HG03045 (cell line): ENCODE data around the gene EPX.
"Not testable (repeated sequence)": the region's sequence is repeated elsewhere in the genome, so short reads cannot be mapped to it uniquely, and the experiment has no call there.

ENCODE experiments used
- ATAC-seq: cut with Tn5 transposase; IDR thresholded peaks from one replicate; pipeline ENCODE4 v1.9.1; 2021; ENCODE audit warnings: mild to moderate bottlenecking, moderate library complexity; ENCODE audit not compliant: unreplicated experiment

EPX gene, protein sequence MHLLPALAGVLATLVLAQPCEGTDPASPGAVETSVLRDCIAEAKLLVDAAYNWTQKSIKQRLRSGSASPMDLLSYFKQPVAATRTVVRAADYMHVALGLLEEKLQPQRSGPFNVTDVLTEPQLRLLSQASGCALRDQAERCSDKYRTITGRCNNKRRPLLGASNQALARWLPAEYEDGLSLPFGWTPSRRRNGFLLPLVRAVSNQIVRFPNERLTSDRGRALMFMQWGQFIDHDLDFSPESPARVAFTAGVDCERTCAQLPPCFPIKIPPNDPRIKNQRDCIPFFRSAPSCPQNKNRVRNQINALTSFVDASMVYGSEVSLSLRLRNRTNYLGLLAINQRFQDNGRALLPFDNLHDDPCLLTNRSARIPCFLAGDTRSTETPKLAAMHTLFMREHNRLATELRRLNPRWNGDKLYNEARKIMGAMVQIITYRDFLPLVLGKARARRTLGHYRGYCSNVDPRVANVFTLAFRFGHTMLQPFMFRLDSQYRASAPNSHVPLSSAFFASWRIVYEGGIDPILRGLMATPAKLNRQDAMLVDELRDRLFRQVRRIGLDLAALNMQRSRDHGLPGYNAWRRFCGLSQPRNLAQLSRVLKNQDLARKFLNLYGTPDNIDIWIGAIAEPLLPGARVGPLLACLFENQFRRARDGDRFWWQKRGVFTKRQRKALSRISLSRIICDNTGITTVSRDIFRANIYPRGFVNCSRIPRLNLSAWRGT

DNA sequence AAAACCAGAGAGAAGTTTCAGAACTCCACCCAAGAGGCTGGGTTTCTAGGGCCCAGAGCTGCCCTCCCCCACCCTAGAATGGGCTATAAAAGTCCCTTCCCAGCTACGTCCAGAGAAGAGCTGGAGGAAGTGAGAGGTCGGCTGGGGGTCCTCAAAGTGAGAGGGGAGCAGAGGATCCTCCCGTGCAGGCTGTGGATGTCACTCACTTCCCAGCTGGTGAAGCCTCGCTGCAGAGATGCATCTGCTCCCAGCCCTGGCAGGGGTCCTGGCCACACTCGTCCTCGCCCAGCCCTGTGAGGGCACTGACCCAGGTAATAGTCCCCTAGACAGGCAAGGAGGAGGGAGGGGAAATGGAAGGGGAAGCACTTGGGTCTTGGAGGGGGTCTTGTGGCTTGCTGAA, at the start of gene EPX:
Gene EPX, plus strand, starts transcription at position 115 of the 400 bp plus-strand sequence. Its CDS starts 121 bp downstream, at position 236.
- ATAC-seq, result no peak

DNA sequence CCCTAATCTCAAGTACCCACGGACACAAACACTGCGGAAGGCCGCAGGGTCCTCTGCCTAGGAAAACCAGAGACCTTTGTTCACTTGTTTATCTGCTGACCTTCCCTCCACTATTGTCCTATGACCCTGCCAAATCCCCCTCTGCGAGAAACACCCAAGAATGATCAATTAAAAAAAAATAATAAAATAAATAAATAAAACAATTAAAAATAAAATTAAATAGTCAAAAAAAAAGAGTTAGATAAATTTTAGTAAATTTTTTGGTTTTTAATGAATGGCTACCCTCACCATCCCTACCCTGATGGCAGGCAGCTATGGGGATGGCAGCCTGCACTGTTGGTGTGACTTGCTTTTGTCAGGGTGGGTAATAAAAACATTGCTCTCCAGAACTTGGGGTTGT, 49.2 kb upstream of the EPX start:
- not testable (repeated sequence) for ATAC-seq

DNA sequence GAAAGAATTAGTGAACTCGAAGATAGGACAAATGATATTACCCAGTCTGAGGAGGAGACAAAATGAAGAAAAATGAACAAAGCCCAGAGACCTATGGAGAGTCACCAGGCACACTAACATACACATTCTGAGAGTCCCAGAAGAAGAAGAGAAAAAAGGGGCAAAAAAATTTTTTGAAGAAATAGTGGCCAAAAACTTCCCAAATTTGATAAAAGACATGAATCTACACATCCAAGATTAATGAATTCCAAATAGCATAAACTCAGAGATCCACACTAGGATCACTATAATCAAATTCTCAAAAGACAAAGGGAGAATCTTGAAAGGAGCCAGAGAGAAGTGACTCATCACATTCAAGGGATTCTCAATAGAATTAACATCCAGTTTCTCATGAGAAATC, 47.7 kb upstream of the EPX start:
- ATAC-seq, result no peak

DNA sequence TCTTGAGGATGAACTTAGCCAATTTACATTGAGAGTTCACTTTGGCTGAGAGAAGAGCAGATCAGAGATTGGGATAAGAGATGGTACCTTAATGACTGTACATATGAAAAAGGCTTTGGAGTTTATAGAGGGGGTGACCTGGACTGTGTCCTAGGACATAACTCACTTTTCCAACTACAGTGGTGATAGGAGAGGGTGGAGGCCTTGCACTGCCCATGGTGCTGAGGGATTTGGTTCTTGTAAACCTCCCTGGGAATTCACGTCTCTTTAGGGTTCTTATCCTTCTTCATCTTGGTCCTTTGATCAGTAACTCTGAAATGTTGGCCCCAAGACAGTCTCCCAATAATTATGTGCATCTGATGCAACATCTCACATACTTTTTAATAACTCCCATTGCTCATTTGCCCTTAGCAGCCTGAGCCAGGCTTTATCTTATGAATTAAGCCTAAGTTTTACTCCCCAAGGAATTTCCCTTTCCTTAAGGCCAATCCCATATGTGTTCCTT, 44.5 kb upstream of the EPX start, which contains the start of gene OR4D1:
Gene OR4D1, plus strand, starts transcription at position 455 of the 505 bp plus-strand sequence. CDS start 6,770 bp downstream, outside the sequence.
- no peak for ATAC-seq

DNA sequence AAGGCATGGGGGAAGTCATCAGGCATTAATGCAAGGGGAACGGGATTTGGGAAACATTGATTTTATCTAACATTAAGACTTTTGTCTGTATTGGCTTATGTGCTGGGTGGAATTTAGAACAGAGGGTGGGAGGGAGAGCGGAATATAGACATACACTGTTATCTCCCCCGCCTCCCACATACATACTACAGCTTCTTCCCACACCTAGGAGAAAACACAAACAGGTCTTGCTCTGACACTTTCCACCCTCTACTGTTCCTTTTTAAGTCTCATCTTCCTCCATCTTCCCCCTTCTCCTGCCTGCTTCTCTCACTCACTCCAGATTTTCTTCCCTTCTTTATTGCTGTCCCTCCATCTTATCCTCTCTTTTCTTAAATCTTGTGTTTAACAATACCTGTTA, 43.9 kb upstream of the EPX start:
- no peak for ATAC-seq

DNA sequence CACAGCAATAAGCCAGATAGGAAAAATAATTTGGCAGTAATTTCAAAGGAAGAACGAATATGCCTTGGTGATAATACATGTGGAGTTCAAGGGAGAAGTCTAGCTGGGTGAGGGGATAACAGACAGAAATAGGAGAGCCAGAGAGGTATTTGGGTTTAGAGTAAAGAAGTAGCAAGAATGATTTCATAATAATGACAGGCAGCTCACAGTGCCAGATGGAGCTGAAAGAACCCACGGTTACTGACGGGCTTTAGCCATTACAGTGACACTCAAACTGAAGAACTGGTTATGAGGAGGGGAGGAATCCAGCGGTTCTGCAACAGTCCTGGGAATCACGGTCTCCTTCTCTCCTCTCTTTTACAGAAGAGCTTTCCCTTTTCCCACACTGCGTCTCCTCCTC, 42.1 kb upstream of the EPX start:
- no peak for ATAC-seq

DNA sequence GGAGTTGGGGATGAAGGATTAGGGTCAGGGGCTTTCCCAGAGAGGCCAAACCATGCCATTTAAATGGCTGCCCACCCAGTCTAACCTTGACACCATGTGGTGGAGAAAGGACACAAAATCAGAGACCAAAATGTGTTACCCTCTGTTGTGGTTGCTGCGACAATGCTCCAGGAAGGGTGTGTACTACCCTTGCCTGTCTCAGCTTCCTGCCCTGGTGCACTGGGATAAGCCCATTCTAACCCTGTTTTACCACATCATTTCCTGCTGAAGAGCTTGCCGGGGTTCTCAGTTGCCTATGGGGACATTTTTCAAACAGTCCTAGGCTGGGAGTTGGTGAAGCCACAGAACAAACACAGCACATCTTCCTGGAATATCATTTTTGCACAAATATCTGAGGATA, 39.5 kb upstream of the EPX start:
- ATAC-seq, result no peak

DNA sequence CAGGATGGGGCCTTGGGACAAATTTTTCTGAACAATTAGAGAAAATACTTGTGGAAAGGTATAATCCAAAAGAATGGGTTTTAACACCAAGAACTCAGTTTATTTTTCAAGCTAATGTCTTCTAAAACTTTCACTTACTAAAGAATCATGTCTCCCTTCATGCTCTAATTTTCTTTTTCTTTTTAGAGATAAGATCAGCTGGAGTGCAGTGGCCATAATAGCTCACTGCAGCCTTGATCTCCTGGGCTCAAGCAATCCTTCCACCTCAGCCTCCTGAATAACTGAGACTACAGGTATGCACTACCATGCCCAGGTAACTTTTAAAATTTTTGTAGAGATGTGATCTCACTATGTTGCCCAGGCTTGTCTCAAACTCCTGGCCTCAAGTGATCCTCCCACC, 38.9 kb upstream of the EPX start:
- no peak for ATAC-seq

DNA sequence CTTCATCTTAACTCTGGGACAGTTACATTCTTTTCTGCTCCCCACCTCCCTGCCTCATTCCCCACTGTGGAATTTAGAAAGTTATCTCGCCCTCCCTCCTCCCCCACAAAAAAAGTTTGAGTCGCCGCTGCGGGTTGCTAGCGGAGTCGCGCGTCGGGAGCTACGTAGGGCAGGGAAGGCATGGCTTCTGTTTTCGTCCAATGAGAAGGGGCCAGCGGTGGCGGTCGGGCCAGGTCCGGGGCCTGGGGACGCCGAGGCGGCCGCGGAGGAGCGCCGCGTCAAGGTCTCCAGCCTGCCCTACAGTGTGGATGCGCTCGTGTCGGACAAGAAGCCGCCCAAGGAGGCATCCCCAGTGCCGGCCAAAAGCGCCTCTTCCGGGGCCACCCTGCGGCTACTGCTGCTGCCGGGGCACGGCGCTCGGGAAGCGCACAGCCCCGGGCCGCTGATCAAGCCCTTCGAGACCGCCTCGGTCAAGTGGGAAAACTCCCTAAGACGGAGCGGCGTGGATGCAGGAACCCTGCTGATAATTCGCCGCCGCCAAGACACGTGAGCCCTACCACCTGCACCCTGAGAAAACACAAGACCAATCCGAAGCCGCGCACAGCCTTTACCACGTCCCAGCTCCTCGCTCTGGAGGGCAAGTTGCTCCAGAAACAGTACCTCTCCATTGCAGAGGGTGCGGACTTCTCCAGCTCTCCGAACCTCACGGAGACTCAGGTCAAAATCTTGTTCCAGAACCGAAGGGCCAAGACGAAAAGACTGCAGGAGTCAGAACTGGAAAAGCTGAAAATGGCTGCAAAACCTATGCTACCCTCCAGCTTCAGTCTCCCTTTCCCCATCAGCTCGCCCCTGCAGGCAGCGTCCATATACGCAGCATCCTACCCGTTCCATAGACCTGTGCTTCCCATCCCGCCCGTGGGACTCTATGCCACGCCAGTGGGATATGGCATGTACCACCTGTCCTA, 35.4 kb upstream of the EPX start:
- no peak for ATAC-seq

DNA sequence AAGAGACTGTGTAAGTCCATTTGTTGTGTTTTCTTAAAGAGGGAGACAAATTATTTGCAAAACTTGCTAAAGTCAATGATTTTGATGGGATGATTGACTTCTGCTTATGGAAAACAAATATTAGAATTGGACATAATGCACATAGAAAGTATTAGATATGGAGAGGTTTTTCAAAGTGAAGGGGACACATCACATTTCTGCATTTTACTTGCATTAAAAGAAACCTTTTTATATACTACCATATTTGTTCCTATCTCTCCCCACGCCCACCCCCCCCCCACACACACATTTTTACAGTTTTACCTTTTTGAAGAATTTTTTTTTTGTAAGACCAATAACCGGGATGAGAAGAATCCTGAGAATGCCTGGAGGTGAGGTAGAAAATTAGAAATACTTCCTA, 34.3 kb upstream of the EPX start:
- no peak for ATAC-seq

DNA sequence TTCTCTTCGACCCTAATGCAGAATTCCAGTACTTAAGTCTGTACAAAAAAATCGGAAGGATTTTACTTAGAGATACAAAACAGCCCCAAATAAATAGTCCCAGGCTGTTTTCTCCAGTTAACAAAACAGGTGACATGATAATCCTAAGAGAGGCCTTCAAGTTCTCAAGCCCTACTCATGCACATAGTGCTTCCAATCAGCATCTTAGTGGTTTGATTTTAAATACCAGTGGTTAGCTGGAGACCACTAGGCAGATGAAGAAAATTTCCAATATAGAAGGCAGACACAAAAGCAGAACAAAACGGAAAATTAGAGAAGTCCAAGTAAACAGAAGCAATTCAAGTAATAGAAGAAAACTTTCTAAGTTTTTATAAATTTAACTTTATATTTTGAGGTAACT, 31.0 kb upstream of the EPX start:
- ATAC-seq, result no peak

DNA sequence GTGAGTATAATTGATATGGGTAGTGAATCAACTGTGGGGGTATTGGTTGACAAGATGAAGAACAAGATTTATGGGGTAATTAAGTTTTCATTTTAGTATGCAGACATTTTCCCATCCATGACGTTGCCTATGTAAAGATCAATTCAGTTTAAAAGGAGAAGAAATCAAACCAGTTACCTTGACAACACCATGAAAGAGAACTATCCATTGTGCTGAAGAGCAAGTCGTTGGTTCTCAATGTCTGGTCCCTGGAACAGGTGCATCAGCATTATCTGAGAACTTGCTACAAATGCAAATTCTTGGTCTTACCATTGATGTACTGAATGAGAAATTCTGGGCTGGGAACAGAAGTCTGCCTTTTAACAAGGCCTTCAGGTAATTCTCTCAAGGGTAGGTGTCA, 26.5 kb upstream of the EPX start:
- no peak for ATAC-seq

DNA sequence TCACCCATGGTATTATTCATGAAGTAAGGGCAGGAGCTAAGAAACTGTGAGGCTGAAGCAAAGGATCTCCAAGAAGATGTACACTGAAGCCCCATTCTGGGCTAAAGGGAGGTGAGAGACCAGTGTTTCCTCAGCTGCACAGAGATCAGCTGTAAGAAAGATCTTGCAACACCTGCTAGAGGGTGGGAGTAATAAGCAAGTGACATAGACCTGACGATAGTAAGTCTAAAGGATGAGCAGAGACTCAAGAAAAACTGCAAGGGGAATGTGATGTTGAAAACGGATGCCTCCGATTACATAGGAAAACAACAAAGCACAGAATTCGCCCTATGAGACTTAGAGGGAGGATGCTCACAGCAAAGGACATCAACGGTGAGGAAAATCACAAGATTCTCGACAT, 25.8 kb upstream of the EPX start, which contains the start of gene OR4D2:
Gene OR4D2, plus strand, starts transcription at position 301 of the 400 bp plus-strand sequence. CDS start 2,674 bp downstream, outside the sequence.
- no peak for ATAC-seq

DNA sequence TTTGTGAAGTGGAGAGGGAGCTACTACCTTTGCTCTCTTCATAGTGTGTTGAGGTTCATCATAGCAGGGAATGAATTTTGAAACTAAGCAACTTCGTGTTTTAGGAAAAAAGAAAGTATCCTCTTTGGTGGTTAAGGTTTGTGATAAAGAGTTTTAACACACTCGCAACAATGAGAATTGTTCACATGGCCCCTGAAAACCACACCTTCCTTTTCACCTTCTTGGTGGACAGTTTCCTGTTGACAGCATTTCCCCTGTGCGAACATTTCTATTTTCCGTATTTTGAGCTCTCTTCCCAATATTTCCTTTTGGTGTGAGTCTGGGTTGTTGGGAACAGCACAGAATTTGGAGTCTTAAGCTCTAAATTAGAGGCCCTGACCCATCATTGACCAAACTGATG, 21.9 kb upstream of the EPX start:
- ATAC-seq, result no peak

DNA sequence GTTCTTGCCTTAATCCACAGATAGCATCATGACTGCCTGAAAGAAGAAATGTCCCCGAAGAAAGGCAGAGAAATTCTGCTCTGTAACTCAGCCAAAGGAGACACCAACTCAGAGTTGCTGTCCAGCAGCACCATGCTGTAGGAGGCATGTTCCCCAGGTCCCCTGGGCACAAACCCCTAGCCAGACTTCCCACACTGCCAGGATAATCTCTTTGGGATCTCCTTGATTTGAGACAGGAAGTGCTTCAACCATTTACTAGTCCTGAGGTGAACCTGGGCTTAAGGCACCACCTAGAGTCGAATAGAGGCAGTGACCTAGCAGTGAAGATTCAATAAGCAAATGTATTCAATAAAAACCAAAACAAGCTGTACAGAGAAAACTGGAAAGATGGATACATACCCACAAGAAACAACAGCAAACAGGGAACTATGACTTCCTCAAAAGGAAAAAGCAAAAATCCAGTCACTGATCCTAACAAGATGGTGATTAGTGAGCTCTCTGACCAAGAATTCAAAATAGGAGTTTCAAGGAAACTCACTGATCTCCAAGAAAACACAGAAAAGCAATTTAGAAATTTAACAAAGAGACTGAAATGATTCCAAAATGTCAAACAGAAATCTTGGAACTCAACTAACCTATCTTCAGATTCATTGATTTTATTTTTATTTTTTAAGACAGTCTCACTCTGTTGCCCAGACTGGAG, 20.0 kb upstream of the EPX start:
- no peak for ATAC-seq

DNA sequence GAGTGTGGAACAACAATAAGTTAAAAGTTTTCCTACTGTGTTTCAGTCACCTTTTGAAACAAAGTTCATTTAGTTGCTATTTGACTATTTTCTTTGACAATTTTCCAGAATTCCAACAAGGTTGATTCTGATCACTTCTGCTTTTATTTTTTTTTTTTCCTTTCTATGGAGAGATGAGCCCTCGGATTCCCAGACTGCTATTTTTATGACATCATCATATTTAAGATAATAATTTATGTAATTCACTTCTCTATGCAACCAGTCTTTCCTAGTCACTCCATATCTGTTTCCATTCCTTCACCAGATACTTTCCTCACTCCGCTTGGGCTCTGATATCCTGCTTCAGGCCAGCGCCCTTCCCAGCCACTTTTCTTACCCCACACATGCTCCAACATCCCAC, 17.7 kb upstream of the EPX start:
- ATAC-seq, result no peak

DNA sequence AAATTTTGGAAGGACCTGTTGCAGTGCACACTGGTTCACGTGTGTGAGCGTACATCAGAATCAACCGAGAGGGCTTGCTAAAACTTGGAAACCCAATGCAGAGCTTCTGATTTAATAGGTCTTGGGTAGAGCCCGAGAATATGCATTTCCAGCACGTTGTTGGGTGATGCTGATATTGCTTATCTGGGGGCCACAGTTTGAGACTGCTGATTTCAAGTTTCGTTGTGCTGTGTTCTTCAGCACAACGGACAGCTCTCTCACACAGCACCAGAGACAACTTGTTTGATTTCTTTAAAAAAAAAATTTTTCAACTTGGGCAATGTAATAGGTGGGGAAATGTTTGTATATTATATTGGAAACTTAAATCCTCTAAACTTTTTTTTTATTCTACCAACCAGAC, 16.3 kb upstream of the EPX start:
- ATAC-seq, result no peak

DNA sequence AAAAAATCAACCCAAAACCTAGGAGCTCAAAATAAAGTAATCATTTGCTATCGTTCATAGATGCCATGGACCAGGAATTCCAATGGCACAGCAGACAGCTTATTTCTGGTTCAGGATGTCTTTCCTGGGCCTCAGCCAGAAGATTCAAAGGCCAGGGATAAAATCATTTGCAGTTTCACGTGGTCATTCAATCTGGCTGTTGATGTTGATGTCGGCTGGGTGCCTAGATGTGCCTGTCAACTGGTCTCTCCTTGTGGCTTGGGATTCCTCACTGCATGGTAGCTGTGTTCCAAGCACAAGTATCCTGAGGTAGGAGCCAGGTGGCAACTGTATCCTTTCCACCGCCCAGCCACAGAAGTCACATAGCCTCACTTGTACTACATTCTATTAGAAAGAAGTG, 10.7 kb upstream of the EPX start:
- ATAC-seq, result no peak

DNA sequence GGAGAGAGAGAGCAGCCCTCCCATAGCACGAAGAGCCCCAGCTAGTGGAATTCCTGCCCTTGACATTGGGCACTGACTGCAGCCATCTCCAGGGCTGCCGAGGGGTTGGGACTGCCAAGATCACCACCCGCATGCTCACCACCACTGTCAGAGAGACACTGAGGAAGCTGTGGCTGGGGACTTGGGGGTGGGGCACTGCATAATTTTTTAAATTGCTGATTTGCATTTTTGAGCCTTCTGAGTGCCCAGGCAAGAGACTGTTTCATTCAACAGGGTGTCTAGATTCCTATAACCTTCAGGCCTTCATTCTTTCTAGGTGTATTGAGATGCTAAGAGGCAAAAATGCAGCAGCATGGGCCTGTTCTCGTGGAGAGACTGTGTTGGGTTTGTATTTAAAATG, 9.0 kb upstream of the EPX start:
- ATAC-seq, result no peak

DNA sequence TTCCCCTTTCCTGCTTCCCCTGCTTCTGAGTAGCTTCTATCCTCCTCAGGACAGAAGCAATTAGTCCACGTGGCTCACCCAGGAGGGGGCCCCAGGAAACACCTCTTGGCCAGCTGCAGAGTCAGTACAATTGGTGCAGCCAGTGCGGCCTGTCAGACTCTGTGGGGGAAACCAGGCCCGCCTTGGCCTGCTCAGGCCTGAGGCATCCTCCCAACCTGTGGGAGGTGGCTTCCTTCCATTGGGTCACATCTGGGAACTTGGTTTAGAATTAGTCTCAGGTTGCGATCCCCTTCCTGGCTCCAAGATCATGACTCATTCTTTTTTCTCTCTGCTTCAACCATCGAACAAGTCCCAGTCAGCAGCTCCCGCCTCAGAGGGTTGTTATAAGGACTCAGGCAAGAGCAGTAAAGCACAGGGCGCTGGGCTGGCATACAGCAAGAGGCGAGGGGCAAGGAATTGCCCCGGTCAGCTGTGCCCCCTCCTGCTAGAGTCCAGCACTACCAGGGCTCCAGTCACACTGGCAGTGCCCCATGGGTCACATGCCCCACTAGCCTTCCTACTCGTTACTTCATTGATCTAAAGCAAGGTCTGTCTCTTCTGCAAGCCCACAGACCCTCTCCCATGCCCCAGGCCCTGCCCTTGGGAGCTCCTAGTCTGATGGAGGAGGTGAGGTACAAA, 8.1 kb upstream of the EPX start:
- ATAC-seq, result no peak
